ENCODE measurements around the gene PCDHA1.

The PCDHA1 gene

GRCh38 chr5:140988608-140989007, 202.7 kb downstream of the PCDHA1 start:
- DNase-seq (ENCODE audit: low spot score), result no peak

GRCh38 chr5:140989254-140990020, 203.5 kb downstream of the PCDHA1 start:
- DNase-seq (ENCODE audit: low spot score), result no peak

- no peak for DNase-seq (ENCODE audit: low spot score)
Observed at GRCh38 chr5:140992828-140993227, 206.9 kb downstream of the PCDHA1 start.

- no peak for DNase-seq (ENCODE audit: low spot score)
Observed at GRCh38 chr5:140996060-140996459, 210.1 kb downstream of the PCDHA1 start.

GRCh38 chr5:140998921-140999410, 213.0 kb downstream of the PCDHA1 start:
- DNase-seq (ENCODE audit: low spot score), result no peak

- DNase-seq (ENCODE audit: low spot score), result no peak
Observed at GRCh38 chr5:141001446-141001843, 215.5 kb downstream of the PCDHA1 start.

GRCh38 chr5:141001844-141002604, 216.1 kb downstream of the PCDHA1 start:
- DNase-seq (ENCODE audit: low spot score), result no peak

GRCh38 chr5:141002605-141002965, 216.6 kb downstream of the PCDHA1 start:
- DNase-seq (ENCODE audit: low spot score), result no peak

GRCh38 chr5:141003031-141003430, 217.1 kb downstream of the PCDHA1 start:
- DNase-seq (ENCODE audit: low spot score), result no peak

- DNase-seq (ENCODE audit: low spot score), result no peak
Observed at GRCh38 chr5:141003791-141004611, 218.1 kb downstream of the PCDHA1 start.

GRCh38 chr5:141007791-141008190, 221.9 kb downstream of the PCDHA1 start:
- no peak for DNase-seq (ENCODE audit: low spot score)

- DNase-seq (ENCODE audit: low spot score), result no peak
Observed at GRCh38 chr5:141010047-141010793, 224.3 kb downstream of the PCDHA1 start.

- no peak for DNase-seq (ENCODE audit: low spot score)
Observed at GRCh38 chr5:141017943-141018342, 232.0 kb downstream of the PCDHA1 start.

- no peak for DNase-seq (ENCODE audit: low spot score)
Observed at GRCh38 chr5:141022384-141022783, 236.4 kb downstream of the PCDHA1 start.

- DNase-seq (ENCODE audit: low spot score), result no peak
Observed at GRCh38 chr5:141031006-141031405, 245.1 kb downstream of the PCDHA1 start.

- no peak for DNase-seq (ENCODE audit: low spot score)
Observed at GRCh38 chr5:141032626-141033025, 246.7 kb downstream of the PCDHA1 start.

- no peak for DNase-seq (ENCODE audit: low spot score)
Observed at GRCh38 chr5:141039061-141039460, 253.1 kb downstream of the PCDHA1 start.

- DNase-seq (ENCODE audit: low spot score), result no peak
Observed at GRCh38 chr5:141039517-141039916, 253.6 kb downstream of the PCDHA1 start.

- DNase-seq (ENCODE audit: low spot score), result no peak
Observed at GRCh38 chr5:141040093-141040770, 254.3 kb downstream of the PCDHA1 start.

GRCh38 chr5:141040771-141041426, 255.0 kb downstream of the PCDHA1 start:
- peak; percentile 92 for DNase-seq (ENCODE audit: low spot score)

GRCh38 chr5:141041427-141041785, 255.5 kb downstream of the PCDHA1 start:
- no peak for DNase-seq (ENCODE audit: low spot score)

Measured in NAMALWA (cell line).